GM12878 (cell line): ENCODE results near the gene AMBP. TPM values are rescaled to one million over a fixed set of nuclear protein-coding genes. Genes with fewer than 3 reads are reported as not detected.

Experiments used
- ATAC-seq: fragments of 200-7000 bp; cut with Tn5 transposase; 3 replicates; pipeline ENCODE4 v1.9.1; 2020; ENCODE audit warnings: mild to moderate bottlenecking, moderate library complexity
- BruUV-seq: library from RNA; stranded (reverse); fragments of 400-500 nt; replicated peaks from 2 replicates; lab custom pipeline; 2021; lab: Mats Ljungman, UMichigan
- CTCF ChIA-PET: fragments of 300-600 bp; sonication (Branson Sonifier 250); formaldehyde crosslinking; extraction: SDS; loops from one replicate; lab custom pipeline; 2021; ENCODE audit warnings: inconsistent platforms; lab: Yijun Ruan, JAX
- POLR2A ChIA-PET: fragments of 350-600 bp; formaldehyde crosslinking; extraction: SDS; loops from one replicate; lab custom pipeline; 2021; ENCODE audit warnings: inconsistent platforms; lab: Charles Lee
- RAD21 ChIA-PET: fragments of 300-600 bp; sonication (Branson Sonifier 250); formaldehyde crosslinking; loops from one replicate; lab custom pipeline; 2023; ENCODE audit warnings: antibody characterized with exemption; ENCODE audit not compliant: unreplicated experiment; lab: Charles Lee
- SMC1A ChIA-PET: fragments of 300-600 bp; sonication (Branson Sonifier 250); formaldehyde crosslinking; loops from one replicate; lab custom pipeline; 2023; ENCODE audit not compliant: unreplicated experiment, uncharacterized antibody; lab: Charles Lee
- DNase-seq: peaks from one replicate; pipeline ENCODE4 v3.0.0-alpha.2; 2011; ENCODE audit warnings: low read depth, low spot score
- FAIRE-seq: peaks from 3 replicates; lab custom pipeline; 2011; peaks lifted over from hg19 to GRCh38; lab: Jason Lieb, UNC
- H2AFZ ChIP-seq: 2 replicates; pipeline ENCODE4 v1.6.0; 2011; ENCODE audit warnings: low read depth, low read length, control low read depth; ENCODE audit not compliant: control insufficient read depth
- H3K27ac ChIP-seq: 2 replicates; pipeline ENCODE4 v1.5.1; 2011; ENCODE audit warnings: control low read depth; ENCODE audit not compliant: control insufficient read depth, insufficient read depth
- H3K27me3 ChIP-seq, 2 experiments: replicated peaks in 1 of 2; 2 replicates each; pipeline versions ENCODE4 v1.6.0 to v1.6.1; 2011; ENCODE audit warnings: low read length in 1 of 2; ENCODE audit not compliant: control insufficient read depth in 2 of 2, insufficient read depth in 2 of 2
- H3K36me3 ChIP-seq, 2 experiments: 2 replicates each; pipeline ENCODE4 v1.5.1; 2011; ENCODE audit warnings: low read length in 1 of 2; ENCODE audit not compliant: control insufficient read depth in 2 of 2, insufficient read depth in 2 of 2
- H3K4me1 ChIP-seq: 2 replicates; pipeline ENCODE4 v1.6.1; 2011; ENCODE audit warnings: mild to moderate bottlenecking, low read length, moderate library complexity, mixed read lengths; ENCODE audit not compliant: control insufficient read depth, insufficient read depth
- H3K4me2 ChIP-seq: 2 replicates; pipeline ENCODE4 v1.6.0; 2011; ENCODE audit warnings: control low read depth; ENCODE audit not compliant: control insufficient read depth, insufficient read depth
- H3K4me3 ChIP-seq: fragments of 200-600 bp; sonication (generic); 2 replicates; pipeline ENCODE4 v1.5.1; 2016
- H3K79me2 ChIP-seq: 2 replicates; pipeline ENCODE4 v1.6.0; 2011; ENCODE audit warnings: low read length; ENCODE audit not compliant: control insufficient read depth, insufficient read depth
- H3K9ac ChIP-seq: 2 replicates; pipeline ENCODE4 v1.8.0; 2011; ENCODE audit warnings: low read length, control low read depth, mixed read lengths; ENCODE audit not compliant: control insufficient read depth, insufficient read depth
- H3K9me3 ChIP-seq: replicated peaks from 3 replicates; pipeline ENCODE4 v1.5.1; 2011; ENCODE audit warnings: mild to moderate bottlenecking, low read length; ENCODE audit not compliant: control insufficient read depth, insufficient read depth
- H4K20me1 ChIP-seq: 2 replicates; pipeline ENCODE4 v1.6.0; 2011; ENCODE audit not compliant: control insufficient read depth, insufficient read depth
- CREM ChIP-seq: IDR thresholded peaks from 2 replicates; pipeline ENCODE4 v1.6.1; 2014; ENCODE audit warnings: antibody characterized with exemption, low read depth
- GATAD2B ChIP-seq: fragments of 450-650 bp; conservative IDR thresholded peaks from 2 replicates; pipeline ENCODE4 v1.6.1; 2017; ENCODE audit warnings: low read depth, mild to moderate bottlenecking, moderate library complexity
- MYC ChIP-seq: IDR thresholded peaks from 2 replicates; pipeline ENCODE4 v1.6.1; 2011; ENCODE audit warnings: mild to moderate bottlenecking, low read length, moderate library complexity, inconsistent platforms; ENCODE audit not compliant: insufficient read depth, insufficient replicate concordance, insufficient read length, severe bottlenecking
- PAX5 ChIP-seq: IDR thresholded peaks from 2 replicates; pipeline ENCODE4 v1.6.1; 2011; ENCODE audit warnings: low read depth, low read length, borderline replicate concordance
- RB1 ChIP-seq: fragments of 450-650 bp; formaldehyde crosslinking; IDR thresholded peaks from 2 replicates; pipeline ENCODE4 v1.6.1; 2017; ENCODE audit warnings: mild to moderate bottlenecking, borderline replicate concordance
- SRF ChIP-seq, 2 experiments: IDR thresholded peaks; 2 replicates each; pipeline ENCODE4 v1.6.1; 2011; ENCODE audit warnings: low read depth in 2 of 2, low read length in 2 of 2, mild to moderate bottlenecking in 1 of 2, moderate library complexity in 1 of 2
- STAT1 ChIP-seq: fragments of 450-650 bp; conservative IDR thresholded peaks from 2 replicates; pipeline ENCODE4 v1.6.1; 2014; ENCODE audit warnings: antibody characterized with exemption, mild to moderate bottlenecking
- SUPT20H ChIP-seq: IDR thresholded peaks from 2 replicates; pipeline ENCODE4 v1.6.1; 2011; ENCODE audit warnings: low read depth, mild to moderate bottlenecking, low read length, moderate library complexity, borderline replicate concordance; ENCODE audit not compliant: control insufficient read depth
- ZSCAN29 ChIP-seq: fragments of 450-650 bp; IDR thresholded peaks from 2 replicates; pipeline ENCODE4 v1.6.1; 2017; ENCODE audit warnings: mild to moderate bottlenecking, moderate library complexity
- WGBS: methylation state at CpG from one replicate; pipeline ENCODE4 v1.1.6; 2016; ENCODE audit warnings: low lambda C conversion rate; ENCODE audit not compliant: insufficient replicate concordance, insufficient coverage; ENCODE audit errors: missing lambda C conversion rate; 5-methylcytosine and 5-hydroxymethylcytosine counted together
- in situ Hi-C: fragments of 300-500 bp; cut with MboI; formaldehyde crosslinking; loops from 9 replicates; pipeline ENCODE4 v1.14.3; 2018; ENCODE audit warnings: mixed read lengths
- intact Hi-C: fragments of 100-400 bp; cut with micrococcal nuclease; formaldehyde crosslinking; loops from one replicate; pipeline ENCODE4 v1.14.2; 2022; ENCODE audit not compliant: unreplicated experiment
- polyA plus RNA-seq, 11 experiments: library from polyadenylated mRNA; depleted of rRNA in 4 of 11; unstranded in 6 of 11; stranded (reverse) in 5 of 11; fragments of >200 nt; fragmentation: Nextera tagmentation in 4 of 11; fragmentation: Illumina TruSeq in 1 of 11; extraction: Ambion mirVana in 4 of 11; extraction: Trizol in 1 of 11; gene quantifications; 1 replicate in 1 of 11; 2 replicates in 10 of 11; pipeline versions ENCODE4 v1.2.1 to v1.2.3, GENCODE V29; 2011 to 2016; ENCODE audit warnings: inconsistent platforms in 2 of 11, missing spikeins in 2 of 11, low read depth in 1 of 11
- total RNA-seq, 4 experiments: library from RNA; depleted of rRNA in 3 of 4; stranded (reverse); fragments of >200 nt in 3 of 4; fragmentation: Illumina TruSeq in 1 of 4; extraction: Trizol in 1 of 4; gene quantifications; 2 replicates each; pipeline versions ENCODE4 v1.2.1 to v1.2.3, GENCODE V29; 2013 to 2021
- TF ChIP-seq, protein P1 (sequence below): fragments of 450-650 bp; IDR thresholded peaks from 2 replicates; pipeline ENCODE4 v1.6.1; 2017; ENCODE audit warnings: borderline replicate concordance

The AMBP gene
- total and polyA plus RNA-seq, 10 of the 15 experiments (the other 5 are each of a cell fraction or from before 2014, with no cell fraction given) = 0.11 to 2.3 (median 0.18) TPM; not detected in 7

- FAIRE-seq (no peak), ATAC-seq (no peak), DNase-seq (no peak)
- no peak overlapping the region for H3K9ac ChIP-seq
- 44% methylated on average over 22 of the region's 22 CpGs for WGBS
- no peak overlapping the region for H3K4me3 ChIP-seq
- no peaks in the 10 kb centered on the region for H3K79me2 ChIP-seq
- no peaks in the 10 kb centered on the region for H3K4me1 ChIP-seq
- RAD21 ChIA-PET = no interaction called here
- CTCF ChIA-PET = no interaction called here
- no peaks in the 10 kb centered on the region for H4K20me1 ChIP-seq
- TF ChIP-seq CREM (no peak), MYC (no peak), RB1 (no peak), PAX5 (no peak), GATAD2B (no peak), ZSCAN29 (no peak), STAT1 (no peak), SUPT20H (no peak), SRF (IDR thresholded peaks at IDR 0.05; ENCODE audit: low read depth in 2 of 2, low read length in 2 of 2) (no peak)
- TF ChIP-seq, protein P1, sequence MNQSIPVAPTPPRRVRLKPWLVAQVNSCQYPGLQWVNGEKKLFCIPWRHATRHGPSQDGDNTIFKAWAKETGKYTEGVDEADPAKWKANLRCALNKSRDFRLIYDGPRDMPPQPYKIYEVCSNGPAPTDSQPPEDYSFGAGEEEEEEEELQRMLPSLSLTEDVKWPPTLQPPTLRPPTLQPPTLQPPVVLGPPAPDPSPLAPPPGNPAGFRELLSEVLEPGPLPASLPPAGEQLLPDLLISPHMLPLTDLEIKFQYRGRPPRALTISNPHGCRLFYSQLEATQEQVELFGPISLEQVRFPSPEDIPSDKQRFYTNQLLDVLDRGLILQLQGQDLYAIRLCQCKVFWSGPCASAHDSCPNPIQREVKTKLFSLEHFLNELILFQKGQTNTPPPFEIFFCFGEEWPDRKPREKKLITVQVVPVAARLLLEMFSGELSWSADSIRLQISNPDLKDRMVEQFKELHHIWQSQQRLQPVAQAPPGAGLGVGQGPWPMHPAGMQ = no peak
- SMC1A ChIA-PET = no interaction called here
- BruUV-seq = no TSS peak
- H3K9me3 ChIP-seq = no peaks in the 10 kb centered on the region; the same call in 2 of the 3 replicates
- no peak overlapping the region for H3K27ac ChIP-seq
- POLR2A ChIA-PET = no interaction called here
- no peaks in the 10 kb centered on the region for H3K36me3 ChIP-seq
- H3K4me2 ChIP-seq = no peak overlapping the region
- intact Hi-C loops = no loop called here
- in situ Hi-C loops = loop anchor here (25.0 kb wide), 1 partner anchor 566 kb away; the partner anchor contains the start of gene RGS3
- H2AFZ ChIP-seq = no peak overlapping the region
- H3K27me3 ChIP-seq = no peaks in the 10 kb centered on the region
Measured at GRCh38 chr9:114028646-114029045, 49.5 kb downstream of the AMBP start.
